Measurements from ENCODE around the gene LBHD2. TPM values are rescaled to one million over a fixed set of nuclear protein-coding genes. Genes with fewer than 3 reads are reported as not detected.

The LBHD2 gene
- polyA plus RNA-seq, 1 of the 3 experiments (the other 2 are of a cell fraction): not detected

DNA sequence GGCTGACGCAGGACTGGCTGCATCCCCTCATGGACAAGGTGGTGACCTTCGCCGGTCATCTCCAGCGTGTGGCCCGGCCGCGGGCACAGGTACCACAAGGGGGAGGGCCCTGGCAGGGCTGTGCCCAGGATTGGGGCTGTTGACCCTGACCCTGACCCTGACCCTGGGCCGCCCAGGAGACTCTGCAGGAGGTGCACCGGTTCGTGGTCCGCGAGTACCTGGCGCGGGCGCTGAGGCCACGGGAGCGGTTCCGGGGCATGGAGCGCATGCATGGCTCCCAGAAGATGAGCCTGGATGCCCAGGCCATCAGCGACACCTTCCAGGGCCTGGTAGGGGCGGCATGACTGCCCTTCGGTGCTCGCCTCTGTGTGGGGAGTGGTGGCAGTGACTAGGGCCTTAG lies 23.4 kb downstream of the LBHD2 start:
- no peak for DNase-seq
- CTCF ChIA-PET: interaction anchor here (1.5 to 7.8 kb wide), 6 partner anchors 9 to 182 kb away, joined by 3 to 250 read pairs (median 88); partner anchors contain the start of gene TNFAIP2
- Histone ChIP-seq H3F3A (replicated peaks; ENCODE audit: insufficient read depth) (peaks cover 7% of the 10 kb centered on the region), H3K9ac (no peak overlapping the region), H3K27ac (ENCODE audit: low read depth in 2 of 2, low read length in 1 of 2) (no peak overlapping the region), H2AFZ (ENCODE audit: low read depth) (no peak overlapping the region), H3K4me2 (no peak overlapping the region), H3K9me2 (no peaks in the 10 kb centered on the region), H3K36me3 (replicated peaks in 1 of 2; ENCODE audit: control insufficient read depth in 1 of 2, insufficient read depth in 2 of 2, low read length in 1 of 2) (no peaks in the 10 kb centered on the region), H3K4me1 (ENCODE audit: control insufficient read depth in 1 of 2, insufficient read depth in 2 of 2, low read depth in 1 of 2, low read length in 1 of 2) (peaks cover 24 to 28% of the 10 kb centered on the region in 2 experiments; a peak in 3 of 4 replicates), H3K27me3 (ENCODE audit: insufficient read depth) (peaks cover 23% of the 10 kb centered on the region), H3K9me3 (no peaks in the 10 kb centered on the region), H3K4me3 (ENCODE audit: low read depth in 2 of 2, low read length in 1 of 2) (no peak overlapping the region), H3K79me2 (ENCODE audit: insufficient read depth) (no peaks in the 10 kb centered on the region), H4K20me1 (ENCODE audit: insufficient read depth) (no peaks in the 10 kb centered on the region)
- TF ChIP-seq TAF1 (IDR thresholded peaks at IDR 0.05; ENCODE audit: borderline replicate concordance, low read depth, low read length): no peak
- no peak for TF ChIP-seq FOXJ3 (CRISPR knock-in tag; IDR thresholded peaks at IDR 0.05)
- TF ChIP-seq FOXM1 (IDR thresholded peaks at IDR 0.05; ENCODE audit: low read depth): no peak
- TF ChIP-seq NFIC (IDR thresholded peaks at IDR 0.05; ENCODE audit: borderline replicate concordance): no peak
- TF ChIP-seq, protein P1, sequence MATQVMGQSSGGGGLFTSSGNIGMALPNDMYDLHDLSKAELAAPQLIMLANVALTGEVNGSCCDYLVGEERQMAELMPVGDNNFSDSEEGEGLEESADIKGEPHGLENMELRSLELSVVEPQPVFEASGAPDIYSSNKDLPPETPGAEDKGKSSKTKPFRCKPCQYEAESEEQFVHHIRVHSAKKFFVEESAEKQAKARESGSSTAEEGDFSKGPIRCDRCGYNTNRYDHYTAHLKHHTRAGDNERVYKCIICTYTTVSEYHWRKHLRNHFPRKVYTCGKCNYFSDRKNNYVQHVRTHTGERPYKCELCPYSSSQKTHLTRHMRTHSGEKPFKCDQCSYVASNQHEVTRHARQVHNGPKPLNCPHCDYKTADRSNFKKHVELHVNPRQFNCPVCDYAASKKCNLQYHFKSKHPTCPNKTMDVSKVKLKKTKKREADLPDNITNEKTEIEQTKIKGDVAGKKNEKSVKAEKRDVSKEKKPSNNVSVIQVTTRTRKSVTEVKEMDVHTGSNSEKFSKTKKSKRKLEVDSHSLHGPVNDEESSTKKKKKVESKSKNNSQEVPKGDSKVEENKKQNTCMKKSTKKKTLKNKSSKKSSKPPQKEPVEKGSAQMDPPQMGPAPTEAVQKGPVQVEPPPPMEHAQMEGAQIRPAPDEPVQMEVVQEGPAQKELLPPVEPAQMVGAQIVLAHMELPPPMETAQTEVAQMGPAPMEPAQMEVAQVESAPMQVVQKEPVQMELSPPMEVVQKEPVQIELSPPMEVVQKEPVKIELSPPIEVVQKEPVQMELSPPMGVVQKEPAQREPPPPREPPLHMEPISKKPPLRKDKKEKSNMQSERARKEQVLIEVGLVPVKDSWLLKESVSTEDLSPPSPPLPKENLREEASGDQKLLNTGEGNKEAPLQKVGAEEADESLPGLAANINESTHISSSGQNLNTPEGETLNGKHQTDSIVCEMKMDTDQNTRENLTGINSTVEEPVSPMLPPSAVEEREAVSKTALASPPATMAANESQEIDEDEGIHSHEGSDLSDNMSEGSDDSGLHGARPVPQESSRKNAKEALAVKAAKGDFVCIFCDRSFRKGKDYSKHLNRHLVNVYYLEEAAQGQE (IDR thresholded peaks at IDR 0.05; ENCODE audit: low read depth, low read length): no peak
- no peak for TF ChIP-seq YY1 (IDR thresholded peaks at IDR 0.05; ENCODE audit: low read depth)
- no peak for TF ChIP-seq POLR2AphosphoS5 (IDR thresholded peaks at IDR 0.05; ENCODE audit: low read depth, low read length)
- TF ChIP-seq RXRA (IDR thresholded peaks at IDR 0.05; ENCODE audit: borderline replicate concordance, low read depth): no peak
- TF ChIP-seq GABPA (IDR thresholded peaks at IDR 0.05; ENCODE audit: low read depth): no peak
- no peak for TF ChIP-seq MEF2A (IDR thresholded peaks at IDR 0.05; ENCODE audit: borderline replicate concordance, low read depth)
- TF ChIP-seq, protein P2, sequence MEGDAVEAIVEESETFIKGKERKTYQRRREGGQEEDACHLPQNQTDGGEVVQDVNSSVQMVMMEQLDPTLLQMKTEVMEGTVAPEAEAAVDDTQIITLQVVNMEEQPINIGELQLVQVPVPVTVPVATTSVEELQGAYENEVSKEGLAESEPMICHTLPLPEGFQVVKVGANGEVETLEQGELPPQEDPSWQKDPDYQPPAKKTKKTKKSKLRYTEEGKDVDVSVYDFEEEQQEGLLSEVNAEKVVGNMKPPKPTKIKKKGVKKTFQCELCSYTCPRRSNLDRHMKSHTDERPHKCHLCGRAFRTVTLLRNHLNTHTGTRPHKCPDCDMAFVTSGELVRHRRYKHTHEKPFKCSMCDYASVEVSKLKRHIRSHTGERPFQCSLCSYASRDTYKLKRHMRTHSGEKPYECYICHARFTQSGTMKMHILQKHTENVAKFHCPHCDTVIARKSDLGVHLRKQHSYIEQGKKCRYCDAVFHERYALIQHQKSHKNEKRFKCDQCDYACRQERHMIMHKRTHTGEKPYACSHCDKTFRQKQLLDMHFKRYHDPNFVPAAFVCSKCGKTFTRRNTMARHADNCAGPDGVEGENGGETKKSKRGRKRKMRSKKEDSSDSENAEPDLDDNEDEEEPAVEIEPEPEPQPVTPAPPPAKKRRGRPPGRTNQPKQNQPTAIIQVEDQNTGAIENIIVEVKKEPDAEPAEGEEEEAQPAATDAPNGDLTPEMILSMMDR (IDR thresholded peaks at IDR 0.05): no peak
- TF ChIP-seq RCOR1 (IDR thresholded peaks at IDR 0.05; ENCODE audit: low read length): no peak
- 92% methylated on average over 19 of the region's 23 CpGs for WGBS (ENCODE audit: low lambda C conversion rate)
- POLR2A ChIA-PET: no interaction called here
